GM19468 (cell line): ENCODE data around the gene SEMA6D.
"Not testable (repeated sequence)": the region's sequence is repeated elsewhere in the genome, so short reads cannot be mapped to it uniquely, and the experiment has no call there.

Experiments
- ATAC-seq: cut with Tn5 transposase; IDR thresholded peaks from one replicate; pipeline ENCODE4 v1.9.1; 2021; ENCODE audit warnings: mild to moderate bottlenecking, moderate library complexity, moderate number of reproducible peaks; ENCODE audit not compliant: unreplicated experiment; ENCODE audit errors: extremely low read depth

SEMA6D gene

GRCh38 chr15:47715856-47716445 lies 1.4 kb upstream of the SEMA6D start:
- no peak for ATAC-seq

- no peak for ATAC-seq
These were observed 789 bp upstream of the SEMA6D start for GRCh38 chr15:47716516-47716915.

GRCh38 chr15:47718497-47719437 lies 1.5 kb downstream of the SEMA6D start:
- ATAC-seq, result no peak

GRCh38 chr15:47719730-47720129 lies 2.4 kb downstream of the SEMA6D start:
- ATAC-seq, result no peak

- ATAC-seq, result no peak
These were observed 3.2 kb downstream of the SEMA6D start for GRCh38 chr15:47720555-47720954.

GRCh38 chr15:47721676-47722075 lies 4.4 kb downstream of the SEMA6D start:
- ATAC-seq, result no peak

GRCh38 chr15:47724346-47724745 lies 7.0 kb downstream of the SEMA6D start:
- no peak for ATAC-seq

GRCh38 chr15:47725051-47725450 lies 7.7 kb downstream of the SEMA6D start:
- no peak for ATAC-seq

- ATAC-seq, result no peak
These were observed 8.6 kb downstream of the SEMA6D start for GRCh38 chr15:47725906-47726305.

GRCh38 chr15:47726399-47726823 lies 9.1 kb downstream of the SEMA6D start:
- no peak for ATAC-seq

- ATAC-seq, result no peak
These were observed 9.8 kb downstream of the SEMA6D start for GRCh38 chr15:47727137-47727536.

GRCh38 chr15:47727676-47728075 lies 10.4 kb downstream of the SEMA6D start:
- ATAC-seq, result no peak

GRCh38 chr15:47728426-47728825 lies 11.1 kb downstream of the SEMA6D start:
- no peak for ATAC-seq

GRCh38 chr15:47728886-47729285 lies 11.6 kb downstream of the SEMA6D start:
- ATAC-seq, result no peak

GRCh38 chr15:47731230-47731629 lies 13.9 kb downstream of the SEMA6D start:
- no peak for ATAC-seq

GRCh38 chr15:47732248-47732647 lies 14.9 kb downstream of the SEMA6D start:
- no peak for ATAC-seq

GRCh38 chr15:47733085-47733484 lies 15.8 kb downstream of the SEMA6D start:
- no peak for ATAC-seq

- ATAC-seq, result no peak
These were observed 19.0 kb downstream of the SEMA6D start for GRCh38 chr15:47736143-47736786.

GRCh38 chr15:47737477-47737876 lies 20.2 kb downstream of the SEMA6D start:
- no peak for ATAC-seq

GRCh38 chr15:47738144-47738825 lies 21.0 kb downstream of the SEMA6D start:
- not testable (repeated sequence) for ATAC-seq
